Measurements from ENCODE around the gene POLR2I. TPM values are rescaled to one million over a fixed set of nuclear protein-coding genes. Genes with fewer than 3 reads are reported as not detected.

The POLR2I gene
- total RNA-seq, 1 donor from 2014 or later = 44.0 TPM

DNA sequence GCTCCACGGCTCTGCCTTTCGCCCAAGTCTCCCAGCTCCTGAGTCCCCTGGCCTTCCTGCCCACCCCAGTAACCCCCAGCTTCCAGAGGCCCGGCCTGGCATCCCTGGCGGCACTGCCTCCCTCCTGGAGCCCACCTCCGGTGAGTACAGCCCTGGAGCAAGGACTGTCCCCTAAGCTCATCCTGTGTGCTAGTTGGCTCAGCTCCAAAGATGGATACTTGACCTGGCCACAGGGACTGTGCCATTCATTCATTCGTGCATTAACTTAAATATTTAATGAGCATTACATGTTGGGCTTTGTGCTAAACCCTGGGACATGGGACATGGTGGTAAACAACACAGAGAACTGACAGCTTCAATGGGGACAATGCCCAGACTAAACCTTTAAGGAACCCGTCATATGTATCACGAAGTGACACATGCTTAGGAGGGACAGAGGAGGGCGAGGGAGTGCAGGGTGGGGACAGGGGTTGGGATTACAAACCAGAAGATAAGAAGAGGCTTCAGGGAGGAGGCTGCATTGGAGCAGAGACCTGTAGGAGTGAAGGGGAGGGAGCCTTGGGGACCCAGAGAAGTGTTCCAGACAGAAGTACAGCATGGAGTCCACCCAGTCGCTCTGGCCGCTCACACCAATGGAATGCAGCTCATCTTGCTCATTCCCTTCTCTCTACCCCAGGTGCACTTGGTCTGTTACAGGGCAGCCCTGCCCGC lies 10.7 kb downstream of the POLR2I start:
- H3K4me1 ChIP-seq = no peaks in the 10 kb centered on the region

DNA sequence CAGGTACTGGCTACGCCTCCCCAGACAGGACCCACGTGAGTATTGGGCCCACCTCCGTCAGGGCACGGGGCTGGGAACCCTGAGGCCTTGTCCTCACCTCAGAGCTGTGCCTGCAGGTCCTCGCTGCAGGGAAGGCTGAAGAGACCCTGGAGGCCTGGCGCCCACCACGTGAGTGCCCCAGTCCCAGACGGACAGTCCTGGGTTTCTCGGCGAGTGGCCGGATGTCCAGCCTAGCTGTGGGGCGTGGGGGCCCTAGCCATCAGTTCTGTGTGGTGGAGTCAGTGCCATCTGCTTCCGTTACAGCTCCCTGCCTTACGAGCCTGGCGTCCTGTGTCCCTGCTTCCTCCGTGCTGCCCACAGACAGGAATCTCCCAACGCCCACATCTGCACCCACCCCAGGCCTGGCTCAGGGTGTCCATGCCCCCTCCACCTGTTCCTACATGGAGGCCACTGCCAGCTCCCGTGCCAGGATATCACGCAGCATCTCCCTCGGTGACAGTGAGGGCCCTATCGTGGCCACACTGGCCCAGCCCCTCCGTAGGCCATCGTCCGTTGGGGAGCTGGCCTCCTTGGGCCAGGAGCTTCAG lies 11.5 kb downstream of the POLR2I start:
- peaks cover 7% of the 10 kb centered on the region for H3K36me3 Mint-ChIP-seq
- Histone ChIP-seq H2AFZ (replicated peaks) (no peak overlapping the region), H3K9me3 (ENCODE audit: low read depth) (no peaks in the 10 kb centered on the region), H3K4me2 (no peak overlapping the region), H3K27me3 (no peaks in the 10 kb centered on the region), H3K36me3 (no peaks in the 10 kb centered on the region), H3K27ac (no peak overlapping the region), H3K4me3 (no peak overlapping the region), H3K9ac (no peak overlapping the region), H3K79me2 (ENCODE audit: low read depth) (no peaks in the 10 kb centered on the region), H3K4me1 (no peaks in the 10 kb centered on the region), H3F3A (ENCODE audit: low read depth) (peaks cover 8% of the 10 kb centered on the region), H4K20me1 (ENCODE audit: low read depth) (no peaks in the 10 kb centered on the region)
- no peak overlapping the region for H3K4me3 Mint-ChIP-seq
- peaks cover 5% of the 10 kb centered on the region for H3K4me1 Mint-ChIP-seq
- peaks cover 4% of the 10 kb centered on the region for H3K27me3 Mint-ChIP-seq (ENCODE audit: insufficient read depth, low read depth)
- H3K9me3 Mint-ChIP-seq = no peaks in the 10 kb centered on the region
- H3K27ac Mint-ChIP-seq = no peak overlapping the region
- no peak for DNase-seq (ENCODE audit: low spot score)
- TF ChIP-seq EZH2phosphoT487 (IDR thresholded peaks at IDR 0.05) = no peak
- TF ChIP-seq, protein P1, sequence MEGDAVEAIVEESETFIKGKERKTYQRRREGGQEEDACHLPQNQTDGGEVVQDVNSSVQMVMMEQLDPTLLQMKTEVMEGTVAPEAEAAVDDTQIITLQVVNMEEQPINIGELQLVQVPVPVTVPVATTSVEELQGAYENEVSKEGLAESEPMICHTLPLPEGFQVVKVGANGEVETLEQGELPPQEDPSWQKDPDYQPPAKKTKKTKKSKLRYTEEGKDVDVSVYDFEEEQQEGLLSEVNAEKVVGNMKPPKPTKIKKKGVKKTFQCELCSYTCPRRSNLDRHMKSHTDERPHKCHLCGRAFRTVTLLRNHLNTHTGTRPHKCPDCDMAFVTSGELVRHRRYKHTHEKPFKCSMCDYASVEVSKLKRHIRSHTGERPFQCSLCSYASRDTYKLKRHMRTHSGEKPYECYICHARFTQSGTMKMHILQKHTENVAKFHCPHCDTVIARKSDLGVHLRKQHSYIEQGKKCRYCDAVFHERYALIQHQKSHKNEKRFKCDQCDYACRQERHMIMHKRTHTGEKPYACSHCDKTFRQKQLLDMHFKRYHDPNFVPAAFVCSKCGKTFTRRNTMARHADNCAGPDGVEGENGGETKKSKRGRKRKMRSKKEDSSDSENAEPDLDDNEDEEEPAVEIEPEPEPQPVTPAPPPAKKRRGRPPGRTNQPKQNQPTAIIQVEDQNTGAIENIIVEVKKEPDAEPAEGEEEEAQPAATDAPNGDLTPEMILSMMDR (IDR thresholded peaks at IDR 0.05) = no peak
- no peak for TF ChIP-seq EZH2 (IDR thresholded peaks at IDR 0.05)

More for the DNA sequence above, 10.7 kb downstream of the POLR2I start:
- Histone ChIP-seq H3K4me2 (no peak overlapping the region), H3K9ac (no peak overlapping the region), H2AFZ (replicated peaks) (no peak overlapping the region), H3K36me3 (no peaks in the 10 kb centered on the region), H3K9me3 (ENCODE audit: low read depth) (no peaks in the 10 kb centered on the region), H3K27ac (no peak overlapping the region), H4K20me1 (ENCODE audit: low read depth) (no peaks in the 10 kb centered on the region), H3F3A (ENCODE audit: low read depth) (peaks cover 8% of the 10 kb centered on the region), H3K79me2 (ENCODE audit: low read depth) (no peaks in the 10 kb centered on the region), H3K27me3 (no peaks in the 10 kb centered on the region), H3K4me3 (no peak overlapping the region)
- no peak overlapping the region for H3K27ac Mint-ChIP-seq
- H3K27me3 Mint-ChIP-seq (ENCODE audit: insufficient read depth, low read depth) = peaks cover 4% of the 10 kb centered on the region
- H3K4me1 Mint-ChIP-seq = peaks cover 5% of the 10 kb centered on the region
- H3K36me3 Mint-ChIP-seq = peaks cover 5% of the 10 kb centered on the region
- no peak for DNase-seq (ENCODE audit: low spot score)
- no peak overlapping the region for H3K4me3 Mint-ChIP-seq
- TF ChIP-seq EZH2 (IDR thresholded peaks at IDR 0.05) = no peak
- TF ChIP-seq, protein P1 (IDR thresholded peaks at IDR 0.05) = no peak
- no peak for TF ChIP-seq EZH2phosphoT487 (IDR thresholded peaks at IDR 0.05)
- H3K9me3 Mint-ChIP-seq = no peaks in the 10 kb centered on the region

DNA sequence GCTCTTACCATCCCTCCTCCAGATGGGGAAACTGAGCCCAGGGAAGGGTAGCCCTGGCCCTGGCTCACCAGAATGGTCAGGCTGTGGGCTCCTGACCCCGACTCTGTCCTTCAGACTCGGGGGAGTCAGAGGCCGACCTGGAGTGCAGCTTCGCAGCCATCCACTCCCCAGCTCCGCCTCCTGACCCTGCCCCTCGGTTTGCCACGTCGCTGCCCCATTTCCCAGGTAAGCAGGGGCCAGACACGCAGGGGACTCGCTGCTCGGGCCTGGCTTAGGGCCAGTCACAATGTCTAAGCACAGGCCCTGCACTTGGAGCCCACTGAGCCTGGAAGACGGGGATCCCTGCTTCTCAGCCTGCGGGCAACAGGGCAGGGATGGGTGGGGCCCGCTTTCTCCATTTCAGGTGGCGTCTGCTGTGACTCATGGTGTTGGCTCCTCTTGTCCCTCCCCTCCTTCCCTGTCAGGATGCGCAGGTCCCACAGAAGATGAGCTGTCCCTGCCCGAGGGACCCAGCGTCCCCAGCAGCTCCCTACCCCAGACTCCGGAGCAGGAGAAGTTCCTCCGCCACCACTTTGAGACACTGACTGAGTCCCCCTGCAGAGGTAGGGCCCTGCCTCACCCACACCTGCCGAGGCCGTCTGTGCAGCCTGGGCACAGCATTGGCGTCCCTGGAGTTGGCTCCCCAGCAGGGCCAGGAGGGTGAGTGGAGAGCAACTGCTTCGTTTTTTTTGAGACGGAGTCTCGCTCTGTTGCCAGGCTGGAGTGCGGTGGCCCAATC lies 12.9 kb downstream of the POLR2I start:
- Mint-ChIP-seq H3K27me3 (ENCODE audit: insufficient read depth, low read depth) (peaks cover 4% of the 10 kb centered on the region), H3K36me3 (peaks cover 9% of the 10 kb centered on the region), H3K4me3 (no peak overlapping the region), H3K27ac (no peak overlapping the region), H3K9me3 (no peaks in the 10 kb centered on the region), H3K4me1 (no peaks in the 10 kb centered on the region)
- no peaks in the 10 kb centered on the region for H3K4me1 ChIP-seq
- no peak for DNase-seq (ENCODE audit: low spot score)
- H4K20me1 ChIP-seq (ENCODE audit: low read depth) = no peaks in the 10 kb centered on the region
- no peaks in the 10 kb centered on the region for H3K27me3 ChIP-seq
- no peak overlapping the region for H3K4me2 ChIP-seq
- no peaks in the 10 kb centered on the region for H3K79me2 ChIP-seq (ENCODE audit: low read depth)
- no peak overlapping the region for H3K4me3 ChIP-seq
- no peak overlapping the region for H3K9ac ChIP-seq
- H3K9me3 ChIP-seq (ENCODE audit: low read depth) = no peaks in the 10 kb centered on the region
- H3F3A ChIP-seq (ENCODE audit: low read depth) = no peaks in the 10 kb centered on the region
- TF ChIP-seq EZH2 (IDR thresholded peaks at IDR 0.05) = no peak
- no peak for TF ChIP-seq EZH2phosphoT487 (IDR thresholded peaks at IDR 0.05)
- TF ChIP-seq, protein P1 (IDR thresholded peaks at IDR 0.05) = no peak
- H3K27ac ChIP-seq = no peak overlapping the region
- H2AFZ ChIP-seq (replicated peaks) = no peak overlapping the region
- no peaks in the 10 kb centered on the region for H3K36me3 ChIP-seq
